Measurements from ENCODE around the gene RNPEP.

- TF ChIP-seq CTCF (IDR thresholded peaks at IDR 0.05), result no peak
- no peak for TF ChIP-seq POLR2A (IDR thresholded peaks at IDR 0.05; ENCODE audit: low read depth)
- no peak for TF ChIP-seq EP300 (IDR thresholded peaks at IDR 0.05)
Measured at GRCh38 chr1:202017749-202018467, 35.5 kb downstream of the RNPEP start.

Data from esophagus muscularis mucosa (tissue), 4 donors.